Testis (tissue), 2 donors: ENCODE measurements around the gene NRP2.

Source experiments
- POLR2A ChIP-seq: fragments of 450-650 bp; IDR thresholded peaks from one replicate; pipeline ENCODE4 v1.6.1; 2017; ENCODE audit warnings: antibody characterized with exemption, mild to moderate bottlenecking, moderate library complexity
- TF ChIP-seq, protein P1 (sequence below), 3 experiments: fragments of 450-650 bp in 2 of 3; fragments of 200-600 bp in 1 of 3; sonication (generic) in 1 of 3; IDR thresholded peaks; one replicate each; pipeline ENCODE4 v1.5.1; 2016 to 2019; ENCODE audit warnings: antibody characterized with exemption in 3 of 3, mild to moderate bottlenecking in 2 of 3, moderate library complexity in 1 of 3

DNA sequence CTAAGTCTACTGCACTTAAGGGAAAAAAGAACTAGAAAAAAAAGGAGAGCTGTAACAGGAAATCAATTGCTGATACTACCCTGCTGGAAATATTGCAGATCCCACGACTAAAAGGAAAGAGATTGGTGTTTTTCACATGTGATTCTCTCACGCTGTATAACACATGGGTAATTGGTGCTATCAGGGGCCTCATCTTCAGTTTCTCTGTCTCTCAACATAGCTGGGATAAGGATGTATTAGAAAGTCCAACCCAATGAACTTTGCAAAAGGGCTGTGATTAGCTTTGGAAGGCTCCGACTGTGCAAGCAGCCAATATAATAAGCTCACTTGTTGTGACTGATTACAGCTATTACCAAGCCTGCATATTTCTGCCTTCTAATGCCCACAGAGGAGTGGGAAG is 133.4 kb downstream of the NRP2 start:
- TF ChIP-seq POLR2A: no peak
- TF ChIP-seq, protein P1, sequence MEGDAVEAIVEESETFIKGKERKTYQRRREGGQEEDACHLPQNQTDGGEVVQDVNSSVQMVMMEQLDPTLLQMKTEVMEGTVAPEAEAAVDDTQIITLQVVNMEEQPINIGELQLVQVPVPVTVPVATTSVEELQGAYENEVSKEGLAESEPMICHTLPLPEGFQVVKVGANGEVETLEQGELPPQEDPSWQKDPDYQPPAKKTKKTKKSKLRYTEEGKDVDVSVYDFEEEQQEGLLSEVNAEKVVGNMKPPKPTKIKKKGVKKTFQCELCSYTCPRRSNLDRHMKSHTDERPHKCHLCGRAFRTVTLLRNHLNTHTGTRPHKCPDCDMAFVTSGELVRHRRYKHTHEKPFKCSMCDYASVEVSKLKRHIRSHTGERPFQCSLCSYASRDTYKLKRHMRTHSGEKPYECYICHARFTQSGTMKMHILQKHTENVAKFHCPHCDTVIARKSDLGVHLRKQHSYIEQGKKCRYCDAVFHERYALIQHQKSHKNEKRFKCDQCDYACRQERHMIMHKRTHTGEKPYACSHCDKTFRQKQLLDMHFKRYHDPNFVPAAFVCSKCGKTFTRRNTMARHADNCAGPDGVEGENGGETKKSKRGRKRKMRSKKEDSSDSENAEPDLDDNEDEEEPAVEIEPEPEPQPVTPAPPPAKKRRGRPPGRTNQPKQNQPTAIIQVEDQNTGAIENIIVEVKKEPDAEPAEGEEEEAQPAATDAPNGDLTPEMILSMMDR (IDR thresholded peaks at IDR 0.05): no peak
